ENCODE data around the gene CRCP.
A peak's percentile ranks its signal among the peaks of the same experiment; 100 is the strongest.
"Not testable (repeated sequence)": the region's sequence is repeated elsewhere in the genome, so short reads cannot be mapped to it uniquely, and the experiment has no call there.

CRCP gene

GRCh38 chr7:66114743-66115649, at the start of gene CRCP:
TSS of gene CRCP (plus strand) at chr7:66114847. CDS start at chr7:66114963, 116 bp downstream.
- DNase-seq (ENCODE audit: low spot score): peak; percentile 88

DNA sequence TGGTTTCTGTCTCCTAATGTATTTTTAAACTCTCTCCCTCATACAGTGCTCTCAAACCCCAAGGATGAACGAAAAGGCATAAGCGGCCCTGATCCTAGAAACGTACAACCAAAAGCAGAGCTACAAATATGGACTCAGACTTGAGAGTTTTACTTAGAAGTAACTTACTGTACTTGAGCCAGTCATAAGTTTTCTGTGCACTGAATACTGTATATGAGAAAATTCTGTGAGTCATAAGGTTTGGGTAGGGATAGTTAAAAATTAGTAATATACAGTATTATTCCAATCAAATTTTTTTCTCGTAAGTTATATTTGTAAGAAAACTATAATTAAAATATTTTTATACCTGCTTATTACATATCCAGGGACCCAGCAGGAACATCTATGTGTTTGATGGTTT, 44.9 kb upstream of the CRCP start:
- no peak for DNase-seq (ENCODE audit: low spot score)

DNA sequence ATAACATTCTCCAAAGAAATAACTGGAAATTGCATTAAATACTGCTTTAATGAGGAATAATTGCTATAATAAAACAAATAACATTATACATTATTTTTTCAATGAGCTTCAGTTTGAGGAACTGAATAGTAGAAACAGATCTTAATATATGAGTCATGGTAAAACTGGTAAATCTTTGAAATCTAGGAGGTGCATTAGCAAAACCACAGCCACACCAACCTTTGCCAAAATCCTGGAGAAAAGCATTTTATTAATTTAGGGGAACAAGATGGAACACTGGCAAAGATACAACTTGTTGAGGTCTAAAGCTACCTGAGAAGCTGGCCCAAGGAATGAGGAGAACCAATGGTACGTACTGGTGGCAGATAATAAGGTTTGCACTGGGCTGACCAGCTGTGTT, 44.4 kb upstream of the CRCP start:
- DNase-seq (ENCODE audit: low spot score): no peak

GRCh38 chr7:66072208-66072607, 42.4 kb upstream of the CRCP start:
- DNase-seq (ENCODE audit: low spot score): not testable (repeated sequence)

GRCh38 chr7:66075590-66076461, 38.8 kb upstream of the CRCP start, which contains the start of gene ASL:
TSS of gene ASL (plus strand) at chr7:66075819. CDS start at chr7:66076082, 263 bp downstream.
- peak; percentile 100 for DNase-seq (ENCODE audit: low spot score)

- DNase-seq (ENCODE audit: low spot score): no peak
Observed at GRCh38 chr7:66076462-66077329, 38.0 kb upstream of the CRCP start.

GRCh38 chr7:66078067-66078466, 36.6 kb upstream of the CRCP start:
- DNase-seq (ENCODE audit: low spot score): no peak

DNA sequence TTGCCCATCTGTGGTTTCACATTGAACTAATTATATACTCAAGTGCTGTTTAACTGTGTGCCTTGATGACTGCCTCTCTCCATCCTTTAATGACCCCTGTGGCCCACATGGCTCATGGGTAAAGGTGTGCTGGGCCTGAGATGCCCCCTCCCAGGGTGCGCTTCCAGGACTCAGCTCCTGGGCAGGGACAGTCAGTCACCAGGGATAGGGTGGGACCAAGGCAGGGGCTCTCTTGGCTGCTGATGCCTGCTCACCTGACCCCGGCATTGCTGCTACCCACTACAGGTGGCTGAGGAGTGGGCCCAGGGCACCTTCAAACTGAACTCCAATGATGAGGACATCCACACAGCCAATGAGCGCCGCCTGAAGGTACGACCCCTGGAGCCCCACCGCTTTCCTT, 32.6 kb upstream of the CRCP start:
- DNase-seq (ENCODE audit: low spot score): no peak

- no peak for DNase-seq (ENCODE audit: low spot score)
Observed at GRCh38 chr7:66082886-66083415, 31.7 kb upstream of the CRCP start.

GRCh38 chr7:66083677-66084076, 31.0 kb upstream of the CRCP start:
- no peak for DNase-seq (ENCODE audit: low spot score)

GRCh38 chr7:66088861-66089838, 25.5 kb upstream of the CRCP start:
- DNase-seq (ENCODE audit: low spot score): no peak

DNA sequence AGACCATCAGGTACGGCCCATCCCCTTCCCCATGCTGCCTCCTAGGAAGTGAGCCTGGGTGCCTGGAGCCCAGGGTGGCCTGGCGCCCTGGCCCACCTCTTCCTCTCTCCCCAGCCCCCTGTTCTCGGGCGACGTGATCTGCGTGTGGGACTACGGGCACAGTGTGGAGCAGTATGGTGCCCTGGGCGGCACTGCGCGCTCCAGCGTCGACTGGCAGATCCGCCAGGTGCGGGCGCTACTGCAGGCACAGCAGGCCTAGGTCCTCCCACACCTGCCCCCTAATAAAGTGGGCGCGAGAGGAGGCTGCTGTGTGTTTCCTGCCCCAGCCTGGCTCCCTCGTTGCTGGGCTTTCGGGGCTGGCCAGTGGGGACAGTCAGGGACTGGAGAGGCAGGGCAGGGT, 22.0 kb upstream of the CRCP start:
- DNase-seq (ENCODE audit: low spot score): no peak

DNA sequence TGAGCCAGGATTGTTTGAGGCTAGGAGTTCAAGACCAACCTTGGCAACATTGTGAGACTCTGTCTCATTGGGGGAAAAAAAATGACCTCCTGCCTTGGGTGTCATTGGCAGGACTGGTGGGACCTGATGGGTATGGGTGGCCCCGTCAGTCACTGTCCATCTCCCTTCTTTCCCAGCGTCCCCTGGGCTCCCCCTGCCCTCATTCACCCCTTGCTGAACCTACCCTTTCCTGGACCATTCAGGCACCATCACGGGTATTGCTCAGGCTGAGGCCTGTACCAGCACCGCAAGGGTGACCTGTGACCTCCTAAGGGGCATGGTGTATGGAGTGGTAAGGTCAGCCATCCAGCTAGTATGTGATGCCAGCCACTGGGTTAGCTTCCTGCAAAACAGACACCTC, 19.6 kb upstream of the CRCP start:
- no peak for DNase-seq (ENCODE audit: low spot score)

GRCh38 chr7:66099232-66099550, 15.5 kb upstream of the CRCP start:
- DNase-seq (ENCODE audit: low spot score): no peak

DNA sequence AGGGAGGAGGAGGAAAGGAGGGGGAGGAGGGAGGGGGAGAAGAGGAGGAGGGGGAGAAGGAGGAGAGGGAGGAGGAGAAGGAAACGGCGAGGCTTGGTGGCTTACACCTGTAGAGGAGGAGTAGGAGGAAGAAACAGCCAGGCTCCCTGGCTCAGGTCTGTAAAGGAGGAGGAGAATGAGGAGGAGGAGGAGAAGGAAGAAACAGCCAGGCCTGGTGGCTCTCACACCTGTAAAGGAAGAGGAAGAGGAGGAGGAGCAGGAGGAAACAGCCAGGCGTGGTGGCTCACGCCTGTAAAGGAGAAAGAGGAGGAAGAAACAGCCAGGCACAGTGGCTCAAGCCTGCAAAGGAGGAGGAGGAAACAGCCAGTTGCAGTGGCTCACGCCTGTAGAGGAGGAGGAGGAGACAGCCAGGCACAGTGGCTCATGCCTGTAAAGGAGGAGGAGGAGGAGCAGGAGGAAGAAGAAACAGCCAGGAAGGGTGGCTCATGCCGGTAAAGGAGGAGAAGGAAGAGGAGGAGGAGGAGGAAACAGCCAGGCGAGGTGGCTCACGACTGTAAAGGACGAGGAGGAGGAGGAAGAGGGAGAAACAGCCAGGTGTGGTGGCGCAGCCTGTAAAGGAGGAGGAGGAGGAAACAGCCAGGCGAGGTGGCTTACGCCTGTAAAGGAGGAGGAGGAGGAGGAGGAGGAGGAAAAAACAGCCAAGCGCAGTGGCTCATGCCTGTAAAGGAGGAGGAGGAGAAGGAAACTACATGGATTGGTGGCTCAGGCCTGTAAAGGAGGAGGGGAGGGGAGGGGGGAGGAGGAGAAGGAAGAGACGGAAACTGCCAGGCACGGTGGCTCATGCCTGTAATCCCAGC, 14.9 kb upstream of the CRCP start:
- peak; percentile 43 for DNase-seq (ENCODE audit: low spot score)

DNA sequence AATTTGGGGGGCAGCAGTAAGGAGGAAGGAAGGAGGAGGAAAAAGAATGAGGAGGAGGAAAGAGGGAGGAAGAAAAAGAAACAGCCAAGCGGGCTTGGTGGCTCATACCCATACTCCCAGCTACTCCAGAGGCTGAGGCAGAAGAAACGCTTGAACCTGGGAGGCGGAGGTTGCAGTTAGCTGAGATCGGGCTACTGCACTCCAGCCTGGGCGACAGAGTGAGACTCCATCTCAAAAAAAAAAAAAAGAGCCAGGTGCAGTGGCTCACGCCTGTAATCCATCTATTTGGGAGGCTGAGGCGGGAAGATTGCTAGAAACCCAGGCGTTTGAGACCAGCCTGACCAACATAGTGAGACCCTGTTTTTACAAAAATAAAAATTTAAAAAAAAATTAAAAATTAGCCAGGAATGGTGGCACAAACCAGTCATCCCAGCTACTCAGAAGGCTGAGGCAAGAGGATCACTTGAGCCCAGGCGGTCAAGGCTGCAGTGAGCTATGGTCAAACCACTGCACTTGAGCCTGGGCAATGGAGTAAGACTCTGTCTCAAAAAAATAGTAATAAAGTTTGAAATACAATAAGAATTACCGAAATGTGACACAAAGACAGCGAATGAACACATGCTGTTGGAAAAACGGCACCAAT, 14.1 kb upstream of the CRCP start:
- DNase-seq (ENCODE audit: low spot score): no peak

DNA sequence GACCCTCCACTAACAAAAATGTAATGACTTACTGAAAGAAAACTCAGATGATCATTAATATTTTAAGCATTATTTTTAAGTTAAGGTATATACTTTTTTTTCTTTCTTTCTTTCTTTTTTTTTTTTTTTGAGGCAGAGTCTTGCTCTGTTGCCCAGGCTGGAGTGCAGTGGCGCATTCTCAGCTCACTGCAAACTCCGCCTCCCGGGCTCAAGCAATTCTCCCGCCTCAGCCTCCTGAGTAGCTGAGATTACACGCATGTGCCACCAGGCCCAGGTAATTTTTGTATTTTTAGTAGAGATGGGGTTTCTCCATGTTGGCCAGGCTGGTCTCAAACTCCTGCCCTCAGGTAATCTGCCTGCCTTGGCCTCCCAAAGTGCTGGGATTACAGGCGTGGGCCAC, 12.5 kb upstream of the CRCP start:
- DNase-seq (ENCODE audit: low spot score): not testable (repeated sequence)

DNA sequence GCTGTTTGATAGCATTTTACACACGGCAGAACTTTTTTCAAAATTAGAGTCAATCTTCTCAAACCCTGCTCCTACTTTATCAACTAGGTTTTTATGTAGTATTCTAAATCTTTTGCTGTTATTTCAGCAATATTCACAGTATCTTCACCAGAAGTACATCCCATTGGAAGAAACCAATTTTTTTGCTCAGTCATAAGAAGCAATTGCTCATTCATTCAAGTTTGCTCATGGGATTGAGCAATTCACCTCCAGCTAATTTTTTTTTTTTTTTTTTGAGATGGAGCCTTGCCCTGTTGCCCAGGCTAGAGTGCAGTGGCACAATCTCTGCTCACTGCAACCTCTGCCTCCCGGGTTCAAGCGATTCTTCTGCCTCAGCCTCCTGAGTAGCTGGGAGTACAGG, 10.7 kb upstream of the CRCP start:
- DNase-seq (ENCODE audit: low spot score): not testable (repeated sequence)

DNA sequence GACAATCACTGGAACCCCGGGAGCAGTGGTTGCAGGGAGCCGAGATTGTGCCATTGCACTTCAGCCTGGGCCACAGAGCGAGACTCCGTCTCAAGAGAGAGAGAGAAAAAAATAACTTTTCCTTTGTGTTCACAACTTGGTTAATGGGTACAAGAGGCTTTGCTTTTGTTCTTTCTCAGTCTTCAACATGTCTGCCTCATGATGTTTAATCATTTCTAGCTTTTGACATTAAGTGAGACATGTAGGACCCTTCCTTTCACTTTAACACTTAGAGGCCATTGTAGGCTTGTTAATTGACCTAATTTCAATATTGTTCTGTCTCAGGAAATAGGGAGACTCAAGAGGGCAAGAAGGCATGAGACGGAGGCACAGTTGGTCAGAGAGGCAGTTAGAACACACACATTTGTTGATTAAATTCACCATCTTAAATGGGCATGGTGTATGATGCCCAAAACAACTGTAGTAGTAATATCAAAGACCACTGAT, 9.3 kb upstream of the CRCP start:
- DNase-seq (ENCODE audit: low spot score): no peak
